ENCODE results near the gene CEPT1. TPM values are rescaled to one million over a fixed set of nuclear protein-coding genes. Genes with fewer than 3 reads are reported as not detected.

The CEPT1 gene
- total RNA-seq, 4 donors from 2014 or later: 32.2 to 53.8 (median 51.7) TPM

- intact Hi-C loops (cut with DNase I): no loop called here
- Histone ChIP-seq H3K36me3 (no peaks in the 10 kb centered on the region), H3K27ac (no peak overlapping the region), H3K9me3 (no peaks in the 10 kb centered on the region), H3K27me3 (no peaks in the 10 kb centered on the region), H3K4me1 (peaks cover 9 to 14% of the 10 kb centered on the region in 2 donors), H3K4me3 (replicated peaks in 1 of 3) (no peak overlapping the region)
- DNase-seq: no peak
- TF ChIP-seq POLR2A (IDR thresholded peaks at IDR 0.05): no peak
- TF ChIP-seq CTCF (IDR thresholded peaks at IDR 0.05): no peak
- 46 to 51% methylated on average over 5 of the region's 5 CpGs for WGBS, 2 donors
Measured at GRCh38 chr1:111141245-111142220, 1.5 kb downstream of the CEPT1 start.

DNA sequence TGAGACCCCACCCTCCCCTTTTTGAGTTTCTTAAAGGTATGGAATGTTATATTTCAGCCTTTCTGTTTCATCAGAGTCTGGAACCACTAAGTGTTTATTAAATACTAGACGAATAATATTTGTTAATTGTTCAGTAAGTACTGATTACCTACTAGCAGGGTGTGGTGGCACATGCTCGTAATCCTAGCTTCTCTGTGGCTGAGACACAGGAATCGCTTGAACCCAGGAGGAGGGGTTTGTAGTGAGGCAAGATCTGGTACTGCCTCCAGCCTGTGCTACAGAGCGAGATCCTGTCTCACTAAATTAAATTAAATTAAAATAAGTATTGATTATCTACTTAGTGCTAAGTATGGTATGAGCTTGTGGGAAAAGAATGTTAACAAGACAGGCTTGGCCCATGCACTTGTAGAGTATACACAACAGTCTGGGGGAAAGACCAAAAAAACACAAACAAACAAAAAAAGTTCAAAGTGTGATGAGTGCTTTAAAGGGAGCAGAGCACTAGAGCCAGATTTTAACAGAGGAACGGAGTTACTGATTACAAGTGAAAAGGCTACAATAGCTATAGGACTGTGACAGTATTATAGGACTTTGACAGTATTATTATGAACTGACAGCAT, 2.4 kb downstream of the CEPT1 start:
- no peak for TF ChIP-seq POLR2A (IDR thresholded peaks at IDR 0.05)
- TF ChIP-seq CTCF (IDR thresholded peaks at IDR 0.05): no peak
- DNase-seq: no peak
- Histone ChIP-seq H3K27ac (no peak overlapping the region), H3K4me3 (replicated peaks in 1 of 3) (no peak overlapping the region), H3K36me3 (no peaks in the 10 kb centered on the region), H3K4me1 (peaks cover 9 to 14% of the 10 kb centered on the region in 2 donors), H3K27me3 (no peaks in the 10 kb centered on the region), H3K9me3 (no peaks in the 10 kb centered on the region)
- WGBS, 2 donors: 82 to 83% methylated on average over 5 of the region's 5 CpGs
- intact Hi-C loops (cut with DNase I): no loop called here

- Histone ChIP-seq H3K27me3 (no peaks in the 10 kb centered on the region), H3K36me3 (peaks cover 0 to 10% of the 10 kb centered on the region in 2 donors), H3K4me1 (peaks cover 5 to 9% of the 10 kb centered on the region in 2 donors), H3K9me3 (no peaks in the 10 kb centered on the region), H3K27ac (no peak overlapping the region), H3K4me3 (replicated peaks in 1 of 3) (no peak overlapping the region)
- TF ChIP-seq POLR2A (IDR thresholded peaks at IDR 0.05) (no peak), CTCF (IDR thresholded peaks at IDR 0.05) (no peak)
- intact Hi-C loops (cut with DNase I): no loop called here
- 89 to 90% methylated on average over 2 of the region's 2 CpGs for WGBS, 2 donors
- no peak for DNase-seq
Measured at GRCh38 chr1:111145542-111145941, 5.5 kb downstream of the CEPT1 start.

DNA sequence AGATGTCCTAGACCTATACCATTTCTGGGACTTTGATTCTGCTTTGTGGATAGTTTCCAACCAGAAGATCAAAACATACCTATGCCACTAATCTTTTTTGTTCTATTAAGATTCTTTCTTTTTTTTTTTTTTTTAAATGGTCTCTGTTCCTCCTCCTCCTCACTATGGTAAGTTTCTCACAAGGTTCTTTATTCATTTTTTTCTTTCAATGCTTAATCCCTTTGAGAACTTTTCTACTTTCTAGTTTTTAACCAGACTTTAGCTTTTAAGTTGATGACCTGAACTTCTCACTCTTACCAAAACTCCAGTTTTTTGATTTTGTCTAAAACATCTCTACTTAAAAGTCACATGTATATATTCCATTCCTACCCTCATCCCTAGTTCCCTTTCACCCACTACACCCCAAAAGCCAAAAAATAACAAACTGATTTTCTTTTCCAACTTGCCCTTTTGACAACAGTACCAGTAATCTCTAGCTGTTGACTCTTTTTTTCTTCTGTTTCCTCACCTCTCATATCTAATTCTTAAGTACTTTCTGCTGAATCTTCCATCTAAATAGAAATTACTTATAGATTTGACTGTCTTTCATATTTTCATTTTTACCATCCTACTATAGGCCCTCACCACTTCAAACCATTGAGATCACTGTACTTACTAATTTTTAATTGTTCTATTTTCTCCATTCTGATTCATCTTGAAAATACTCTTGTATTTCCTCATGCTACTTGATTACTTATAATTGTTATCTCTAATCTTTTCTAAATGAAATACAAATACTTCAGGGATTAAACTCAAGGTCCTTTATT, 6.1 kb downstream of the CEPT1 start:
- H3K27me3 ChIP-seq: no peaks in the 10 kb centered on the region
- H3K4me1 ChIP-seq: peaks cover 3 to 4% of the 10 kb centered on the region in 2 donors
- no peak for TF ChIP-seq POLR2A (IDR thresholded peaks at IDR 0.05)
- no peak for TF ChIP-seq CTCF (IDR thresholded peaks at IDR 0.05)
- peaks cover 0 to 10% of the 10 kb centered on the region in 2 donors for H3K36me3 ChIP-seq
- DNase-seq: no peak
- intact Hi-C loops (cut with DNase I): no loop called here
- no peaks in the 10 kb centered on the region for H3K9me3 ChIP-seq
- no peak overlapping the region for H3K27ac ChIP-seq
- no peak overlapping the region for H3K4me3 ChIP-seq (replicated peaks in 1 of 3)

All from thyroid gland (tissue), 4 donors.